Measurements from ENCODE around the gene ZBTB20.

DNA sequence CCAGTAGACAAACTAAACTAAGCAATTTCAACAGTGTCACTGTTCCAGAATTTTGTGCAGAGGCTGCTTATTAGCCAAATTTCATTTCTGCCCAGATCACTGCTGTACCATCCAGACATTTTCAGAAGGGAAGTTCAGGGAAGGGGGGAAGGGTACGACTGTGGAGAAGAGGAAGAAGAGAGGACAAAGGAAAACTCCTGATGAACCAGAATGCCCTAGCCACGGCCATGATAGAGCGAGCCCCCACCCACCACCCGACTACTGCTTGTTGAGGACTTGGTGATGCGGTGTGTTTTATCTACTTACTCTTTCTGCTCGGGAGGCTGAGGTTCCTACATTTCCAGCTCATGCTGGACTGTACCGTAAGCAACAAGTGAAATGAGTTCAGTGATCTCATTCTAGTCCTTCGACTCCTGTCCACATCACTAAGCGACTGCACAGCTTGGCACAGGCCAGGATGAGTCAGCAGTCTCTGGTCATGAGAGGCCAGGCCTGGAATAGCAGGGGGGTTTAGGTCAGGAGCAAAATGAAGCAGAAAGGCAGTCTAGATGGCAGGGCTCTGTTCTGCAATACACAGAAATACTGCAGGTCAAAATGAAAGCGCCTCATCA, 522.4 kb downstream of the ZBTB20 start:
- TF ChIP-seq, protein P1, sequence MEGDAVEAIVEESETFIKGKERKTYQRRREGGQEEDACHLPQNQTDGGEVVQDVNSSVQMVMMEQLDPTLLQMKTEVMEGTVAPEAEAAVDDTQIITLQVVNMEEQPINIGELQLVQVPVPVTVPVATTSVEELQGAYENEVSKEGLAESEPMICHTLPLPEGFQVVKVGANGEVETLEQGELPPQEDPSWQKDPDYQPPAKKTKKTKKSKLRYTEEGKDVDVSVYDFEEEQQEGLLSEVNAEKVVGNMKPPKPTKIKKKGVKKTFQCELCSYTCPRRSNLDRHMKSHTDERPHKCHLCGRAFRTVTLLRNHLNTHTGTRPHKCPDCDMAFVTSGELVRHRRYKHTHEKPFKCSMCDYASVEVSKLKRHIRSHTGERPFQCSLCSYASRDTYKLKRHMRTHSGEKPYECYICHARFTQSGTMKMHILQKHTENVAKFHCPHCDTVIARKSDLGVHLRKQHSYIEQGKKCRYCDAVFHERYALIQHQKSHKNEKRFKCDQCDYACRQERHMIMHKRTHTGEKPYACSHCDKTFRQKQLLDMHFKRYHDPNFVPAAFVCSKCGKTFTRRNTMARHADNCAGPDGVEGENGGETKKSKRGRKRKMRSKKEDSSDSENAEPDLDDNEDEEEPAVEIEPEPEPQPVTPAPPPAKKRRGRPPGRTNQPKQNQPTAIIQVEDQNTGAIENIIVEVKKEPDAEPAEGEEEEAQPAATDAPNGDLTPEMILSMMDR (conservative IDR thresholded peaks at IDR 0.05; ENCODE audit: low read depth, low read length) = no peak
- no peak for TF ChIP-seq EZH2phosphoT487 (IDR thresholded peaks at IDR 0.05; ENCODE audit: borderline replicate concordance, low read length)

Data from PC-3 (cell line).